ENCODE data around the gene MSI2.

Gene MSI2

DNA sequence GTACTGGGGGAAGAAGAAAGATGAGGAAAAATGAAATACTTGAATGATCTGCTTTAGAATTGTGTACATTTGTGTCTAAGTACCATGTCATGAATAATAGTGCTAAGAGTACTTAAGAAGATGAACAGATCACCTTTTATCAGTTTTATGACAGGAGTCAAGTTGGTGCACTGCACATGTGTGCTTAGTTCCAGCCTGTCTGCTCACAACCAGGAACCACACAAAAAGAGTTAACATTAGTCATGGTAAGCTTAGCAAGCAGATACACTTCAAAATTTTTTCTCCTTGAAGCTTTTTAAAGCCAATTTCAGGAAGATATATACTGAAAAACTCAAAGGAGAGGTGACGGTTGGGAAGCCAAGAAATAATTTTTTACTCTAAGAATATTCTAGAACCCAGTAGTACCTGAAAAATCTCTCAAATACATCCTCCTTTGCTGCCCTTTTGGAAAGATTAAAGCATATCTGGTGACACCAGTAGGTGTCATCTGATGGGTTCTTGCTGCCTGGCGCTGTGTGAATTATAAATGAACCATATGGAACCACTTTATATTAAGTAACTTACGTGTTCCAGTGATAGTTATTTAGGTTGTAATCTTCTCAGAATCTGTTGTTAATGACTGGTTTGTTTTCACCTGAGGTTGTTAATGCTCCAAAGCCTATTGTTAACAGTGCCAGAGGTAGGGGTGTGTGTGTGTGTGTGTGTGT lies 93.4 kb downstream of the MSI2 start:
- peak; percentile 39 for DNase-seq

DNA sequence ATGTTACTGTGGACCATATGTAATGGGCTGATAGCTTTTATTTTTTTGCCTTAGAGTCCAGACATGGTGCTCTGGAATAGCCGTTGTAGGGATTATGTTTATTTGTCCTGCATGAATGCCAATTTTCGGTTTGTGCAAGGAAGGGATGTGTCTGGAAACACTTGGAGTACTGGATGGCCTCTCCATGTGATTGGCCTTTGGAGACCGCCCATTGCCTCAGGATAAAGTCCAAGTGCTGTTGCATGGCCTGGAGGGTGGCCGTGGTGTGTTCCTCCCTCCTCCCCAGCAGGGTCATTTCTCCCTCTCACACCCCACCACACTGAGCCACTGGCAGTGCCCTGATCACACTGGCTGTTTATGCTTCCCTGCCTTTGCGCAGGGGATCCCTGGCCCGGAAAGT lies 93.9 kb downstream of the MSI2 start:
- DNase-seq, result no peak

DNA sequence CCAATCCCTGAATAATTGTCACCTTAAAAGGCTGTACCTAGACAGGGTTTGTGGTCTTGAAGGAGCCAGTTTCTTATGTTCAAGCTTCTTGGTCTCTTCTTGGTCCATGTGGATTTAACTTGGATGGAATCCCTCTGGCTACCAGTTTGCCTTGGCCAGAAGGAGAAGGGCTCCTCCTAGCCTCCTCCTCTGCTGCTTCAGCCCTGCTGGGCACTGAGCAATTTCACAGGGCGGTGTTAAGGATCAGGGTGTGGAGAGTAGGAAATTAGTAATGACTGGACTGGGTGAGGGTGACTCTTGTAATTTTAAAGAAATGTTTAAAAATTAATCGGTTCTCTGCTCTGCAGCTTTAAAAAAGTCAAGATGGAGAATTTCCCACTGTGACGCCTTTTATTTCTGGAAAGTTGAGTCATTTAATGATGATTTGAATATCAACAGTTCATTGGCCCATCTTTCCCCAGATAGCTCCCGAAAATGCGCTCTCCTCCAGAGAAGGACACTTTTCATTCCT lies 96.4 kb downstream of the MSI2 start:
- DNase-seq, result no peak

DNA sequence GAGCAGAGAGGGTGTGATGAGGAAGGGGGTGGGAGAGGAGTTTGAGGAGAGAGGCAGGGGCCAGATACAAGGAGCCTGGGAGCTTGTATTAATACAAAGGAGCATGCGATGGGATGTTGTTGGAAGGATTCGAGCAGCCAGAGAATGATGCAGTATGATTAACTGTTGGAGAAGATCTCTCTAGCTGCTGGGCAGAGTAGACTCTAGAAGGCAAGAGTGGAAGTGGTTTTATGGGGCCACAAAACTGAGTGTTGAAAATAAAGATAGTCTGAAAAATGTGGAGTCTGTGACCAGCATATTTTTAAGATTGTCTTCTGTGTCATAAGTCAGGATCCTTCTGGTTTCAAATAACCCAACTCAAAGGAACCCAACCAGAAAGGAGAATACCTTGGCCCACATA lies 98.3 kb downstream of the MSI2 start:
- no peak for DNase-seq

DNA sequence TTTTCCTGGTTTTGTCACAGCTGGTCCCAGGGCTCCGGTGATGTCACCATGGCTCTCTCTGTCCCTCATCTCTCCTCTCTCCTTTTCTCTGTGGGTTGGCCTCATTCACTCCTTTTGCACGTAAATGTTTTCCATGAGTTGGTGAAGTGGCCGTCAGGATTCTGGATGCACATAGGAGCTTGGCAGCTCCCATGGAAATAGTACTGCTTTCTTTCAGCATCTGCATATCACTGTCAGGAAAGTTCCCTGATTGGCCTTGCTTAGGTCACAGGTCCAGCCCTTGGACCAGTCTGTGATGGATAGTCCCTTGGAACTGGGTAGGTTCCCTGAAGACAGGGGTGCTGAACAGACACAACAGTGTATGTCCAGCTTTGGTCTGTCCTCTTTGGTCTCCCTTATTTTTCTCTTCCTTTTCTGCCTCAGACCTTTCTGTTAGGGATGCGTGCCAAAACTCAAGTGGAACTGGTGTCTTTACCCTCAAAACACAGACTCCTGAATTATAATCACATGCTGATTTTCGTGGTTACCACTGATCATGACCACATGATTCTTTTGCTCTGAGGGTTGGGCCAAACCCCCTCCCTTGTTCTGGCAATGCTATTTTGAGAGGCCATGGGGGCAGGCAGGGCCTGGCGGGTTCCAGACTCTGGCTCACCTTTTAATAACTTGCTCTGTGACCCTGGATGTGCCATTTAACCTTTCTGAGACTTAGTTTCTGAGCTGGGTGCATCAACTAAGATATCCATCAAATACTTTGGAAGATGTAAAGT lies 99.0 kb downstream of the MSI2 start:
- DNase-seq, result no peak

DNA sequence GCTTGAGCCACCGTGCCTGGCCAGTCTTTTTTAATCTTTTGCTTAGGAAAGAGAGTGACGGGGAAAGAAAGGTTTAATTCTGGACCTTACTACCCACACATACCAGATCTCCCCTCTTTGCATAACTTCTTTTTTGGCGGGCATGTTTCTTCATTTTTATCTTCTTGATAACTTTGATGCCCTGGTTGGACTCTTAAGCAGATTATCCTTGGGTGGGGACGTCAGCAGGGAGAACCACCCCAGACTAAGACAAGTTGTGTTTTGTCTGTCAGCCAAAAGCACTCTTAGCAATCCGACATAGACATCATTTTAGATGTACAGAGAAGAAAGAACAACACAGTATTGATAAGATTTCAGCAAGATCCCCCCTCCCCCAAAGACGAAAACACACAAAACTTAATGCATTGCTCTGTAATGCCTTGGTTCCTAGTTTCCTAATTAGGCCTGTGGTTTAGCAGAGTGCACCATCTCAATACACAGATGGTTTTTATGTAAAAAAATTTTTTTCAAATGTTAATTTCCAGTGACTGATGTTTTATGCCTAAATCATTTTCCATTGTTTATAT lies 99.9 kb downstream of the MSI2 start:
- peak; percentile 61 for DNase-seq

DNA sequence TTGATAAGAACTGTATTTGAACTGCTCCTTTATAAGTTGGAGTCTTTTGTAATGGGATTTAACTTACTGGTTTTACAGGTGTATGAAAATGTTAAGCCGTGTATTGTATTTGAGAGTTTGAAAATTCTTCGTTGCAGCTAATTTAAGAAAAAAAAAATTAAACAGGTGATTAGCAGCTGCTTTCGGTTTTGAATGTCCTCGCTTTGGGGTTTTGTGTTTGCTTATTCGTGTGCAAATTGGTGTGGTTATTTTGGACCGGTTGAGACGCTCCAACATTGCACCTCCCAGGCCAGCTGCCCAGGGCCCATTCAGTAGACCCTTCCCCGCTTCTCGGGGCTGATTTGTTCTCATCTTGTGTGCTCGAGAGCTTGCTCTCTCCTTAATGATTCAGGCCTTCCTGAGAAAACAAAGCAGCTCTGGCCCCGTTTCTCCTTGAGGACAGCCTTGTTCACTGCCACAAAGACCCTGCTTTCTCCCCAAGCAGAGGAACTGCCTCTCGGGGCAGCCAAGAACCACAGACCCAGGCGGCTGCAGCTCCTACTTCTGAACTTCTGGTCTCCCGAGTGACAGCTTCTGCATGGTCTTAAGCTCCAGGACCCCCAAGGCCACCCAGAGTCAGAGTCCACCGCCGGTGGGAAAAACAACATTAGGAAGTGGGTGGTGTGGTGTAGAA lies 100.5 kb downstream of the MSI2 start:
- peak; percentile 61 for DNase-seq

DNA sequence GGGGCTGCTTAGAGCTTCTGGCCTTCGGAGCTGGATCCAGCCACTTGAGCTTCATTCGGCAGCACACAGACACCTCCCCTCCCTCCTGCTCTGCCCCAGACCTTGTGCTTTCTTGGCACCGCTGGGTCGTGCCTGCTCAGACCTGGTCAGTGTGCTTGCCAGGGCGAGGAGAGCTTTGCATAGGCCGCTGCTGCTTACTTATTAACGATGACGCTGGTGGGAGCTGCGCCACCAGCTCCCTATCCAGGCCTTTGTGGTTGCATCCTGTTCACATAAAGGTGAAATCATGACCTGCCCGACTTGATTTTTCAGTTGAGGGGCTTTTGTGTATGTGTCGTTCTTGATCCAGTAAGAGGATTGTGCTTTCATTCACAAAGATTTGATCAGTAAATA lies 101.1 kb downstream of the MSI2 start:
- DNase-seq, result no peak

DNA sequence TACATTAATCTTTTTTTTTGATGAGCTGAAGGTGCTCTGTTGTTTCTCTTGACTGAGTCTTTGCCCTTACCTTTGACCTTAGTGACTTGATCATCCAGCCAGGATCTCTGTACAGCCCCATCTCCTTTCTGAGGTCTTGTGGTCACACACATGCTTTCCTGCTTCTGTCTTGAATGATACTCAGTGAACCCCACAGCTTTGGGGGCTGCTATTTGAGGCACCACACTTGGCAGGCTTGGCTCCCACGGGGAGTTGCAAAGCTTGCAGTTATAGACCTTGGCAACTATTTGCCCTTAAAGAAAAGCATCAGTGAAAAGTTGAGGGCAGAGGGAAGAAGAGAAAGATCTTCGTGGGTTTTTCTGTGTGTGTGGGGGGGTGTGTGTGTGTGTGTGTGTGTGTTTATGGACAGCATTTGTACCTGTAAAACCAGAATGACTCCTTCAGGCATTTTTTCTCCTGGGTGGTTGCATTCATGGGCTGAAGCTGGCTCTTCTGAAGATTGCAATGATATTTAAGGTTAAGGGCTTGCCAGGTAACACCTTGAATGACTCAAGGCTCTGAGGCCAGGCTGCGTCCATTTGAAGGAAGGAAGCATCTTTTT lies 101.6 kb downstream of the MSI2 start:
- no peak for DNase-seq

DNA sequence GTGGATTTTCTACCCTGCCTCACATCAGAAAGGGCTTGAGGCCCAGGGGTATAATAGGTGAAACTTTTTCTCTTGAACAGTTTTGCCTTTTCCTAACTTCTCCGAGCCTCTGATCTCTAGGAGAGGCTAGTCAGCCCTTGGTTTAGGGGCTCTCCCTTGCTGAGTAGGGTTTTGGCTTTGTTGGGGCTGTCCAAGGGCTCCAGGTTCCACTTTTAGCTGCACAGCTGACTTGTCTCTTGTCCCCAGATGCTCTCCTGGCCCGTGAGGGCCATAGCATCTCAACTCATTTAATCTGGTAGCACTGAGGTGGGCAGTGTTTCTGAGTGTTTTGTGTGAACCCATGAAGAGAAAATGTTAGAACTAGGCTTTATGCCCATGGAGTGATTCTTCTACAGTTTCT lies 103.9 kb downstream of the MSI2 start:
- no peak for DNase-seq

DNA sequence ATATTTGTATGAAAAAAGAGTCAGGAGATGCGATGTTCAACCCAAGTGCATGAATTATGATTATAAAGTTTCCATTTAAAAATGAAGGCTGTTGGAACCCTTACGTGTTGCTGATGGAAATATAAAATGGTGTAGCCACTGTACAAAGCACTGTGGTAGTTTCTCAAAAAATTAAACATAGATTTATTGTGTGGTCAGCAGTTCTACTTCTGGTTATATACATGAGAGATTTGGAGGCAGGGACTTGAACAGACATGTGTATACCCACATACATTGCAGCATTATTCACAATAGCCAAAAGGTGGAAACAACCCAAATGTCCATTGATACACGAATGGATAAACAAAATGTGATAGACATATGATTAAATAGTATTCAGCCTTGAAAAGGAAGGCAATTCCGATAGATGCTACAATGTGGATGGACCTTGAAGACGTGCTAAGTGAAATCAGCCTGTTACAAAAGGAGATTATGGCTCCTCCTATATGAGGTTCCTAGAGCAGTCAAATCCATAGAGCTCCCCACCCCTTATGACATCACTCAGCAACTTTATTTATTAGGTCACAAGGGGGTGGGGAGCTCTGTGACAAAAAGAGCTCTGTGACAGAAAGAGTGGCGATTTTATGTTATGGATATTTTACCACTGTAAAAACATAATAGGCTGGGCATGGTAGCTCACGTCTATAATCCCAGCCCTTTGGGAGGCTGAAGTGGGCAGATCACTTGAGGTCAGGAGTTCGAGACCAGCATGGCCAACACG lies 106.7 kb downstream of the MSI2 start:
- DNase-seq, result no peak

DNA sequence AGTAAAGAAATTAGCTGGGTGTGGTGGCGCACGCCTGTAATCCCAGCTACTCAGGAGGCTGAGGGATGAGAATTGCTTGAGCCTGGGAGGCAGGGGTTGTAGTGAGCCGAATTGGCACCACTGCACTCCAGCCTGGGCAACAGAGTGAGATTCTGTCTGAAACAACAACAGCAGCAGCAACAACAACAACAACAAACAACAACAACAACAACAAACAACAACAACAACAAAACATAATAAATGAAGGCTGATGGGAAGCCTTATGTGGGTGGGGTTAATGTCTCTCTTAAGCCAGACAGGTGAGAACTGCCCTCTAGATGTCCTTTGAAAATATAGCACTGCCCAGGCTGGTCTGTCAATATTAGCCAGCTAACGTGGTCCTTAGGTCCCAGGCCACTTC lies 107.3 kb downstream of the MSI2 start:
- DNase-seq, result no peak

DNA sequence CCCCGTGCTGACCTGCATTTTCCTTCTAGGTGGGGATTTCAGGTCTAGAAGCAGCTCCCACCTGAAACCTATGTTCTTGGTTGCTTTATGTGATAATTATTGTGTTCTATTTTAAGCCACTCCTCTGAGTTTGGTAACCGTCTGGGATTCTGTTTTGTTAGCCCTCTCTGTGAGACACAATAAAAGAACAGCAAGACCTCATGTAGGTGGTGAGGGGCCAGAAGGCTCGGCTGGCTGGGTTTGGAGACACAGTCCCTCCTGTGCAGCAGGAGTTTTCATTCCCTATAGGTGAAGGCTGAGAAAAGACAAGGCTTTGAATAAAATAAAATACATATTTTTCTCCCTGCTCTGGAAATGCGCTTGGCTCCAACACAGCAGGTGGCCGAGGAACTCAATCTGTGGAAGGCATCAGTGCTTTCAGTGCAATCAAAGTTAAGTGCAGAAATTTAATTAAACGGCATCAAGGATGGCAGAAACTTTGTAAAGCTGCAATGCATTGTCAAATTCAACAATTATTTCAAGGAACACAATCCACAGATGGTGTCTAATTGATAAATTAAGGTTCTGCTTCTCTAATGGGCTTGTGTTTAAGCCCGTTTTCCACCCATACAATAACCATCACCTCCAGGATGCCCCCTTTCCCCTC lies 107.8 kb downstream of the MSI2 start:
- DNase-seq, result peak; percentile 79

DNA sequence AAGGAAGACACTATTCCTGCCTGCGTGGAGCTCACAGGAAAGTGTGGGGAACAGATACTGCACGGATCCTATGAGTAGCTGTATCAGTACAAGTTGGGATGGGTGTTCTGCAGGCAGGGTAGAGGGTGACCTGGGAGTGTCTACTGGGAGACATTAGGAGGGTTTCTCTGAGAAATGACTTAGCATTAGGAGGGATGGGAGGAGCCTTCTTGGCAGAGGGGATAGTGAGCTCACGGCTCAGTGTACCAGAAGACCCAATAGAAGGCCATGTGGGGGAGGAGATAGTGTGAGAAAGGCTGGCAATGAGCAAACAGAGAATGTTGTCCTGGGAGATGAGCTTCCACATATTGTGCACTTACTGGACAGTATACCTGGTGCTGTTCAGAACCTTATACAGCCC lies 109.1 kb downstream of the MSI2 start:
- DNase-seq, result no peak

DNA sequence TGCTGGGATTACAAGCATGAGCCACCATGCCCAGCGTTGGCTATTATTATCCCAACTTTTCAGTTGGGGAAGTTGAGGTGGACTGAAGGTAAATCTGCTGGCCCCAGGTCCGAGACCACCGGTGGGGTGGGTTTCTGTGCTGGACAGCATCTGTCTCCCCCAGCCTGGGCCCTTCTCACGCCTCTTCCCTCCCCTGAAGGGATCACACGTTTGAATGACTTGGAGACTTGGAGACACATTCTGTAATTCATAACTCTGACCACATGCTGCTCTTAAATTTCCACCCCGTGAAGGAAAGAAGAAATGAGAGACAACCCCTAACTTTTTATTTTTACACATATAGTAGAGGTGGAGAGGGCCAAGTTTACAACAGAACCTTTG lies 109.8 kb downstream of the MSI2 start:
- no peak for DNase-seq

DNA sequence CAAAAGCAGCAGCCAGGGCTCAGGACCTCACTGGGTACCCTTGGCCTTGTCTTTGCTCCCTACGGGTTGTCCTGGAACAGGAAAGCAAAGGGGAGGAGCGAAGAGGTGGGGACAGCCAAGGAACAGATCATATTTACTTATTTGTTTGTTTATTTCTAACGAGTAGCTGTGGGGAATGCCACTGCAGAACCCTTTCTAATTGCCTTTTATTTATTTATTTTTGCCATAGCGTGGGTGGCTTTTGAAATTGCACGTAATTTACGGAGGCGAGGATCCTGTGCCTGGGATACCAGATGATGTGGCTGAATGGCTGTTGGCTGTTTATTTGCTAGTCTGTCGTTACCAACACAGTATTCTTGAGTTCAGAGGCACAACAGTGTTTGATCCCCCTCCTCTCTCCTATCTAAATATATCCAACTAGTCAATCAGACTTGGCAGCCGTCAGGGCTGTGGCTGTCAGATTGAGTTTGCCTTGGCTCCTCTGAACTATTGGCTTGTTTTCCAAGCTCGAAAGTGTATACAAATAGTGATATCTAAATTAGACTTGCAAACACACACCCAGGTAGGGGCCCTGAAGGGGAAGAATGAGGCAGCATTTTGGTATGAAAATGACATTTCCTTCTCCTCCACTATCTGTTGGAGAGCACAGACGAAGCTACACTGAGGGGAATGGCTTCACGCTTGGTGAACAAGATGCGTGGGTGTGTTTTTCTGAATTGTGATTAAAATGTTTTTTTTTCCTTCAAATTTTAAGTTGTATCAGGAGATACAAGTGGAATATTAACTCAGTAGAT lies 110.4 kb downstream of the MSI2 start:
- no peak for DNase-seq

DNA sequence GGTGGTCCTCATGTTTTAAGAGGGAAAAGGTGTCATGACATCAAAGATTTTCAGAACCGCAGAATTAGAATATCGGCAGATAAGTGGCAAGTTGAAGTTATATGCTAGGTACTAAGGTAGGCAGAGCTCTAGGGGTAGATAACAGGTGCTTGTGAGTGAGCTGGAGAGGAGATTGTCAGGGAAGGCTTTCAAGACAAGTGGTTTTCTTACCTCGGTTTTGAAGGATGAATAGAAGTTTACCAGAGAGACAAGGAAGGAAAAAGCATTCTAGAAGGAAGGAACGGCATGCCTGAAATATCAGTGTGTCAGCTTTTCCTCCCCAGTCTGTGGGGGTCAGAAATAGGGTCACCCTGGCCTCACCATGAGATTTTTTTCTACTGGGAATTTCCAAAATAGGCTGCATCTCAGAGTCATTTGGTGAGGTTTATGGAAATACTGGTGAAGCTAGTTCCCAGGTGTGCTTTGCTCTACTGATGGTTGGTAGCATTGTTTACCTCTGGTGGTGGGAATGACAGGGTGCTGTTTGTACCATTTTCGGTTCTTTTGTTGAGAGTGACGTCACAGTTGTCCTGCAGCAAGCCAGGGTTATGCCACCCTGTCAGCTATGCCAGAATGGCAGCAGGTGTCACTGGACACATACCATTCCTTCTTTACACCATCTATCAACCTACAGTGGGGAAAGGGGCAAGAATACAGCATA lies 112.5 kb downstream of the MSI2 start:
- no peak for DNase-seq

DNA sequence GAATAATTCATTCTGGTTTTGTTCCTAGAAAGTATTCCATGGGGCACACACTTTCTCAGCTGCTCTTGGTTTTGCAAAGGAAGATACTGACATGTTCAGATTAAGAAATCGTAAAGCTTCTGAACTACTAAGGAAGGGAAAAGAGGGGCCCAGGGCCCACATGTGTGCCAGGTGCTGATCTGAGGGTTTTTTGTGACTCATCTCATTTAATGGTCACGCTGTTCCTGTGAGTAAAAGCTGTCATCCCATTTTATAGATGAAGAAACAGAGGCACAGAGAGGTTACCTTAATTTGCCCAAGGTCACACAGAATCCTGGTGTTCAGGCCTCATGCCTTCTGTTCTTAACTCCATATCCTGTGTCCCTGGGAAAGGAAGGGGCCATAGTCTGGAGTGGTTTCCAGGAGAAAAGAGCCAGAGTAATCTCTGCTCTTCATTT lies 113.2 kb downstream of the MSI2 start:
- DNase-seq, result no peak

DNA sequence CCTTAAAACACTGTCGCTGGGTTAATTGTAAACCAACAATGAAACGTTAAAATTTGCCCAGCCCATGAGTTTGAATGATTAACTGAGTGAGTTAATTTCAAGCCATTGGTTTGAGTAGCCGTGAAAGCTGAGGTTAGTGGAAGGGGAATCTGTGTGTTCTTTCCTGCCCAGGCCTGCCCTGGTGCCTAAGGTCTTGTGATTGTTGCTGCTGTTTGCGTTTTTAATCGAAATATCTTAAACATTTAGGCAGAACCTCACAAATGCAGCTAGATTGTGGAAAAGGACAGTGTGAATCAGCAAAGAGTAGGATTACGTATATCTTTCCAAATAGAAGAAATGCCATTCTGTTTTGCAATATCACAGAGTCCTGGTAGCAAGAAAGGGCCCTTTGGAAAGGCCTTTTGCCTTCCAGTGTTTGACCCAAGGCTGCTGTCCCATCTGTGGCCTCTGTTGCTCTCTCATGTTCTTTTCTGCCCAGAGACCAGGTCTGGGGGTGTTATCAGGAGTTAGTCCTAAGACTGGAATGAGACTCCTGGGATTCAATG lies 113.8 kb downstream of the MSI2 start:
- peak; percentile 24 for DNase-seq

DNA sequence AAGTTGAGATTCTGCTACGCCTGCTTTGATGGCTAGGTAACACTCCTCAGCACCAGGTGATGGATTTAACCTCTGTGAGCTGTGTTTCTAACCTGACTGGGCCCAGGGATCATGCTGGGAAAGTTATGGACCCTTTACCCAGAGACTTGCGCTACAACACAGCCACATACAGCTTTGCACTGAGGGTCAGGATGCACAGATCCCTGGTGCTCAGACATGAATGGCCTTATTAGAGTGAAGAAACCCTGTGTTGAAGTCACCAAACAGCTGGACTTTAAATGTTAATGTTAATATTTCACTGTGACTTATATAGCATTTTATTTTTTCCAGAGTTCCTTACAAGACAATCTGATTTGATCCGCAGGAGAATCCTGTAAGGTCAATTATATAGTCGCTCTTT lies 114.3 kb downstream of the MSI2 start:
- no peak for DNase-seq
